HepG2 (cell line): ENCODE measurements around the gene C21orf58. TPM values are rescaled to one million over a fixed set of nuclear protein-coding genes. Genes with fewer than 3 reads are reported as not detected.

Experiments used
- AHR ChIP-seq: IDR thresholded peaks from 2 replicates; pipeline ENCODE4 v1.6.1; 2018; ENCODE audit warnings: missing genetic modification reagents, missing compliant biosample characterization
- EZH2 ChIP-seq: conservative IDR thresholded peaks from 2 replicates; pipeline ENCODE4 v1.6.1; 2012; ENCODE audit warnings: mild to moderate bottlenecking, low read depth, low read length, moderate library complexity
- KLF15 ChIP-seq: sonication (generic); formaldehyde crosslinking; IDR thresholded peaks from 2 replicates; pipeline ENCODE4 v1.8.1; 2023; ENCODE audit warnings: borderline replicate concordance, mild to moderate bottlenecking, inconsistent platforms, missing genetic modification reagents, mixed read lengths
- KLF9 ChIP-seq: IDR thresholded peaks from 2 replicates; pipeline ENCODE4 v1.6.1; 2016; ENCODE audit warnings: low read depth
- MLLT10 ChIP-seq: sonication (generic); formaldehyde crosslinking; IDR thresholded peaks from 2 replicates; pipeline ENCODE4 v1.4.0; 2020; ENCODE audit warnings: missing genetic modification reagents
- RAD21 ChIP-seq: fragments of 450-650 bp; formaldehyde crosslinking; IDR thresholded peaks from 2 replicates; pipeline ENCODE4 v1.5.0; 2020; ENCODE audit warnings: mild to moderate bottlenecking
- RBFOX2 ChIP-seq: fragments of 200-400 bp; formaldehyde crosslinking; IDR thresholded peaks from 2 replicates; pipeline ENCODE4 v1.6.1; 2017; ENCODE audit warnings: low read depth, mild to moderate bottlenecking, low read length
- YEATS4 ChIP-seq: sonication (generic); formaldehyde crosslinking; IDR thresholded peaks from 2 replicates; pipeline ENCODE4 v1.4.0; 2020; ENCODE audit warnings: missing genetic modification reagents, borderline replicate concordance
- ZBTB42 ChIP-seq: sonication (generic); formaldehyde crosslinking; IDR thresholded peaks from 2 replicates; pipeline ENCODE4 v1.5.0; 2020; ENCODE audit warnings: mild to moderate bottlenecking, missing genetic modification reagents
- ZNF180 ChIP-seq: sonication (generic); formaldehyde crosslinking; IDR thresholded peaks from 2 replicates; pipeline ENCODE4 v1.4.0; 2020; ENCODE audit warnings: low read depth, missing genetic modification reagents, borderline replicate concordance
- ZNF451 ChIP-seq: sonication (generic); formaldehyde crosslinking; IDR thresholded peaks from 2 replicates; pipeline ENCODE4 v1.5.0; 2020; ENCODE audit warnings: mild to moderate bottlenecking, missing genetic modification reagents
- ZNF776 ChIP-seq: sonication (generic); formaldehyde crosslinking; IDR thresholded peaks from 2 replicates; pipeline ENCODE4 v1.4.0; 2020; ENCODE audit warnings: mild to moderate bottlenecking, missing genetic modification reagents
- ZNF790 ChIP-seq: sonication (generic); formaldehyde crosslinking; IDR thresholded peaks from 2 replicates; pipeline ENCODE4 v1.8.0; 2022; ENCODE audit warnings: missing genetic modification reagents, mild to moderate bottlenecking, borderline replicate concordance
- ZNF83 ChIP-seq: sonication (generic); formaldehyde crosslinking; IDR thresholded peaks from 2 replicates; pipeline ENCODE4 v1.4.0; 2020; ENCODE audit warnings: missing genetic modification reagents, mild to moderate bottlenecking, borderline replicate concordance
- polyA plus RNA-seq, 8 experiments: library from polyadenylated mRNA; depleted of rRNA in 3 of 8; stranded (reverse) in 7 of 8; unstranded in 1 of 8; fragments of >200 nt; fragmentation: Illumina TruSeq in 4 of 8; extraction: Trizol in 4 of 8; gene quantifications; 2 replicates each; pipeline versions ENCODE4 v1.2.1 to v1.2.3, GENCODE V29; 2011 to 2016; ENCODE audit warnings: low read depth in 4 of 8, missing spikeins in 1 of 8, mixed read lengths in 1 of 8; ENCODE audit not compliant: insufficient read depth in 1 of 8
- total RNA-seq, 5 experiments: library from RNA; depleted of rRNA; stranded (reverse); fragments of >200 nt; fragmentation: Illumina TruSeq; extraction: Trizol; gene quantifications; 2 replicates each; pipeline ENCODE4 v1.2.3, GENCODE V29; 2016; ENCODE audit warnings: low read depth in 1 of 5
- TF ChIP-seq, protein P1 (sequence below), 2 experiments: sonication (generic) in 1 of 2; formaldehyde crosslinking in 1 of 2; IDR thresholded peaks; 2 replicates each; pipeline versions ENCODE4 v1.4.0 to v1.6.1; 2016 to 2020; ENCODE audit warnings: borderline replicate concordance in 1 of 2, low read depth in 1 of 2, mild to moderate bottlenecking in 1 of 2, missing genetic modification reagents in 1 of 2
- TF ChIP-seq, protein P2 (sequence below): sonication (generic); formaldehyde crosslinking; conservative IDR thresholded peaks from 2 replicates; pipeline ENCODE4 v1.4.0; 2020; ENCODE audit warnings: mild to moderate bottlenecking, missing genetic modification reagents, moderate library complexity
- TF ChIP-seq, protein P3 (sequence below), 2 experiments: fragments of 450-650 bp in 1 of 2; sonication (generic) in 1 of 2; formaldehyde crosslinking; IDR thresholded peaks; 2 replicates each; pipeline versions ENCODE4 v1.5.0 to v1.8.0; 2020 to 2022; ENCODE audit warnings: mild to moderate bottlenecking in 1 of 2, missing genetic modification reagents in 1 of 2
- TF ChIP-seq, protein P4 (sequence below): sonication (generic); formaldehyde crosslinking; IDR thresholded peaks from 2 replicates; pipeline ENCODE4 v1.5.0; 2020; ENCODE audit warnings: mild to moderate bottlenecking, missing genetic modification reagents, moderate library complexity

Gene C21orf58
- total and polyA plus RNA-seq, 2 of the 13 experiments (the other 11 are each of a cell fraction or from before 2014, with no cell fraction given), result 3.5 to 6.8 TPM

DNA sequence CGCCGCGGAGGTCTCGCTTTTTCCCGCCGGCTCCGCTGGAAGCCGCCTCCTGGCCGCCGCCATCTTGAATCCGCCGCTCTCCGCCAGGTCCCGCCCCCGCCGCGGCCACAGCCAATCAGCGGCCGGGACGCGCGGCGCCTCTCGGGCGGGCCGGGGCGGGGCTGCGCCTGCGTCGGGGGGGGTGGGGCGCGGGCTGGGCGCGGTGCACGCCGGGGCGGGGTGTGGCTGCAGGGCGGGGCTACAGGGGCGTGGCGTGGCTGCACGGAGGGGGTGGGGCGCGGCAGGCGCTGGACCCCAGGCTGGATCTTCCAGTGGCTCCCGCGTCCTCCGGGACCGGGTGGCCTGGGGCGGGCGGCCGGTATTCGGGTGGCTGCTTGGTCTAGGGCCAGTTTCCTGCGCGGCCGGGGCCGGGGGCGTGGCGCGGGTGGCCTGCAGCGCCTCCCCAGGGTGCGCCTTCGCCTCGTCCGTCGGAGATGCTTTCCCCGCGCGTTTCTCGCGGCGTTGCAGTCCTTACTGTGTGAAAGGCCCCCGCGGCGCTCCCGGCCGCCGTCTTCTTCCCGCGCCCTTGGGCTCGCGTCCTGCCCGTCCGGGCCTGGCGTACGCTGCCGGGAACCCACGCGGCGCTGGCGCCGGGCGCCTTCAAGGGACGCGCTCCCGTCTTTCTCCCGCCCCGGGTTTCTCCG is 861 bp upstream of the C21orf58 start (continued):
- TF ChIP-seq KLF9 (CRISPR knock-in tag), result no peak
- TF ChIP-seq MLLT10 (CRISPR knock-in tag), result no peak
- TF ChIP-seq RBFOX2, result no peak; the same call in 1 of the 2 replicates
- TF ChIP-seq, protein P1, sequence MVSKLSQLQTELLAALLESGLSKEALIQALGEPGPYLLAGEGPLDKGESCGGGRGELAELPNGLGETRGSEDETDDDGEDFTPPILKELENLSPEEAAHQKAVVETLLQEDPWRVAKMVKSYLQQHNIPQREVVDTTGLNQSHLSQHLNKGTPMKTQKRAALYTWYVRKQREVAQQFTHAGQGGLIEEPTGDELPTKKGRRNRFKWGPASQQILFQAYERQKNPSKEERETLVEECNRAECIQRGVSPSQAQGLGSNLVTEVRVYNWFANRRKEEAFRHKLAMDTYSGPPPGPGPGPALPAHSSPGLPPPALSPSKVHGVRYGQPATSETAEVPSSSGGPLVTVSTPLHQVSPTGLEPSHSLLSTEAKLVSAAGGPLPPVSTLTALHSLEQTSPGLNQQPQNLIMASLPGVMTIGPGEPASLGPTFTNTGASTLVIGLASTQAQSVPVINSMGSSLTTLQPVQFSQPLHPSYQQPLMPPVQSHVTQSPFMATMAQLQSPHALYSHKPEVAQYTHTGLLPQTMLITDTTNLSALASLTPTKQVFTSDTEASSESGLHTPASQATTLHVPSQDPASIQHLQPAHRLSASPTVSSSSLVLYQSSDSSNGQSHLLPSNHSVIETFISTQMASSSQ (IDR thresholded peaks at IDR 0.05; ENCODE audit: low read depth), result no peak
- TF ChIP-seq, protein P1 (CRISPR knock-in tag; IDR thresholded peaks at IDR 0.05; ENCODE audit: borderline replicate concordance), result no peak
- TF ChIP-seq, protein P2, sequence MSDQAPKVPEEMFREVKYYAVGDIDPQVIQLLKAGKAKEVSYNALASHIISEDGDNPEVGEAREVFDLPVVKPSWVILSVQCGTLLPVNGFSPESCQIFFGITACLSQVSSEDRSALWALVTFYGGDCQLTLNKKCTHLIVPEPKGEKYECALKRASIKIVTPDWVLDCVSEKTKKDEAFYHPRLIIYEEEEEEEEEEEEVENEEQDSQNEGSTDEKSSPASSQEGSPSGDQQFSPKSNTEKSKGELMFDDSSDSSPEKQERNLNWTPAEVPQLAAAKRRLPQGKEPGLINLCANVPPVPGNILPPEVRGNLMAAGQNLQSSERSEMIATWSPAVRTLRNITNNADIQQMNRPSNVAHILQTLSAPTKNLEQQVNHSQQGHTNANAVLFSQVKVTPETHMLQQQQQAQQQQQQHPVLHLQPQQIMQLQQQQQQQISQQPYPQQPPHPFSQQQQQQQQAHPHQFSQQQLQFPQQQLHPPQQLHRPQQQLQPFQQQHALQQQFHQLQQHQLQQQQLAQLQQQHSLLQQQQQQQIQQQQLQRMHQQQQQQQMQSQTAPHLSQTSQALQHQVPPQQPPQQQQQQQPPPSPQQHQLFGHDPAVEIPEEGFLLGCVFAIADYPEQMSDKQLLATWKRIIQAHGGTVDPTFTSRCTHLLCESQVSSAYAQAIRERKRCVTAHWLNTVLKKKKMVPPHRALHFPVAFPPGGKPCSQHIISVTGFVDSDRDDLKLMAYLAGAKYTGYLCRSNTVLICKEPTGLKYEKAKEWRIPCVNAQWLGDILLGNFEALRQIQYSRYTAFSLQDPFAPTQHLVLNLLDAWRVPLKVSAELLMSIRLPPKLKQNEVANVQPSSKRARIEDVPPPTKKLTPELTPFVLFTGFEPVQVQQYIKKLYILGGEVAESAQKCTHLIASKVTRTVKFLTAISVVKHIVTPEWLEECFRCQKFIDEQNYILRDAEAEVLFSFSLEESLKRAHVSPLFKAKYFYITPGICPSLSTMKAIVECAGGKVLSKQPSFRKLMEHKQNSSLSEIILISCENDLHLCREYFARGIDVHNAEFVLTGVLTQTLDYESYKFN (CRISPR knock-in tag), result no peak
- TF ChIP-seq, protein P3, sequence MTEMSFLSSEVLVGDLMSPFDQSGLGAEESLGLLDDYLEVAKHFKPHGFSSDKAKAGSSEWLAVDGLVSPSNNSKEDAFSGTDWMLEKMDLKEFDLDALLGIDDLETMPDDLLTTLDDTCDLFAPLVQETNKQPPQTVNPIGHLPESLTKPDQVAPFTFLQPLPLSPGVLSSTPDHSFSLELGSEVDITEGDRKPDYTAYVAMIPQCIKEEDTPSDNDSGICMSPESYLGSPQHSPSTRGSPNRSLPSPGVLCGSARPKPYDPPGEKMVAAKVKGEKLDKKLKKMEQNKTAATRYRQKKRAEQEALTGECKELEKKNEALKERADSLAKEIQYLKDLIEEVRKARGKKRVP (CRISPR knock-in tag; IDR thresholded peaks at IDR 0.05), result no peak
- no peak for TF ChIP-seq ZNF83 (CRISPR knock-in tag)
- no peak for TF ChIP-seq ZNF451 (CRISPR knock-in tag)
- TF ChIP-seq AHR (CRISPR knock-in tag), result no peak
- TF ChIP-seq RAD21 (CRISPR knock-in tag), result peak; percentile 45; the same call in 1 of the 2 replicates
- 0 out of 2 replicates have a peak, but pooled peaks have one; percentile 17 for TF ChIP-seq YEATS4
- TF ChIP-seq EZH2, result no peak
- no peak for TF ChIP-seq ZNF180 (CRISPR knock-in tag)
- peak; percentile 10; the same call in 1 of the 2 replicates for TF ChIP-seq KLF15 (CRISPR knock-in tag)
- peak; percentile 27; the same call in 1 of the 2 replicates for TF ChIP-seq ZNF790
- TF ChIP-seq ZBTB42 (CRISPR knock-in tag), result peak; percentile 58; the same call in 1 of the 2 replicates
- TF ChIP-seq, protein P4, sequence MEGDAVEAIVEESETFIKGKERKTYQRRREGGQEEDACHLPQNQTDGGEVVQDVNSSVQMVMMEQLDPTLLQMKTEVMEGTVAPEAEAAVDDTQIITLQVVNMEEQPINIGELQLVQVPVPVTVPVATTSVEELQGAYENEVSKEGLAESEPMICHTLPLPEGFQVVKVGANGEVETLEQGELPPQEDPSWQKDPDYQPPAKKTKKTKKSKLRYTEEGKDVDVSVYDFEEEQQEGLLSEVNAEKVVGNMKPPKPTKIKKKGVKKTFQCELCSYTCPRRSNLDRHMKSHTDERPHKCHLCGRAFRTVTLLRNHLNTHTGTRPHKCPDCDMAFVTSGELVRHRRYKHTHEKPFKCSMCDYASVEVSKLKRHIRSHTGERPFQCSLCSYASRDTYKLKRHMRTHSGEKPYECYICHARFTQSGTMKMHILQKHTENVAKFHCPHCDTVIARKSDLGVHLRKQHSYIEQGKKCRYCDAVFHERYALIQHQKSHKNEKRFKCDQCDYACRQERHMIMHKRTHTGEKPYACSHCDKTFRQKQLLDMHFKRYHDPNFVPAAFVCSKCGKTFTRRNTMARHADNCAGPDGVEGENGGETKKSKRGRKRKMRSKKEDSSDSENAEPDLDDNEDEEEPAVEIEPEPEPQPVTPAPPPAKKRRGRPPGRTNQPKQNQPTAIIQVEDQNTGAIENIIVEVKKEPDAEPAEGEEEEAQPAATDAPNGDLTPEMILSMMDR (CRISPR knock-in tag), result peak; percentile 2; the same call in 1 of the 2 replicates
- TF ChIP-seq ZNF776 (CRISPR knock-in tag), result peak; percentile 11; the same call in 1 of the 2 replicates
